SKM-1 treated with dmso at 0.1 percent for 144 hours (cell line): Measurements from ENCODE around the gene ANXA5.
"Not testable (repeated sequence)": the region's sequence is repeated elsewhere in the genome, so short reads cannot be mapped to it uniquely, and the experiment has no call there.

Experiments used
- DNase-seq: peaks from one replicate; lab custom pipeline; 2025; ENCODE audit not compliant: unreplicated experiment; lab: John Stamatoyannopoulos, UW

Gene ANXA5

DNA sequence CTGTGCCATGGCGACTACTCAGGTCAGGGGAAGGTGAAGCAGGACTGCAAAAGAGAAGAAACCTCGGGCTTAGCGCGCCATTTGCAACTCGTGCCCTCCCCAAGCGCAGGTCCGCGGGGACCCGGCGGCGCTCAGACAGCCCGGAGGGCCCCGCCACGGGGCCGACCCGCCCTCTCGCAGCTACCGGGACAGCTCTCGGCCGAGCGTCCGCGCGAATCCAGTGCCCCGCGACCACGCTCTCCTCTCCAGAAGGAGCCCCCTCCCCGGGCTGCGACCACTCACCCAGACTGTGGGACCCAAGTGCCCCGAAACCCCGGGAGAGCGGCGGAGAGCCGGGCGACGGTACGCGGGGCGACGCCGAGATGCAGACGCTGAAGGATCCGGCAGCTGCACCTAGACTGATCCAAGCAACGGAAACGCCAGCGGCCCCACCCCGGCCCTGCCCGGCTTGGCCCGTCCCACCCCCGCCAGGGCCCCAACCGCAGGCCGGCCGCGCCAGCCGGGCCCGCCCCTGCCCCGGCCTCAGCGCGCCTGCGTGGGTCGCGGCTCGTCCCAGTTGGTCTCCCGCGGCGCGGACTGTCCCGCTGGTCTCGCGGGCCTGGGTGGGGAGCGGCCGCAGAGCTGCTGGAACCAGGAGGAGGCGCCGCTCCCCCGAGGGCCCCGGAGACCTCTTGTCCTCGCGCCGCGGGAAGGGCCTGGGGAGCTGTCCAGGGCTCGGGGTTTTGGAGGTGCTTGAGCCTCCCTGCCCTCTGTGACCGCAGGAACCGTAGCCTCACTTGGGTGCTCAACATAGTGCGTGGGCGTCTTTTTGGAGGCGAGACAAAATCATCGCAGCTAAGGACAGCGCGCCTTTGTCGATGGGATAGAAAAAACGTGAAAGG lies at the start of gene ANXA5:
Gene ANXA5 (minus strand): TSS at position 400 of the 881 bp plus-strand sequence. CDS start 391 bp downstream, at position 9.
- DNase-seq: peak; percentile 81

DNA sequence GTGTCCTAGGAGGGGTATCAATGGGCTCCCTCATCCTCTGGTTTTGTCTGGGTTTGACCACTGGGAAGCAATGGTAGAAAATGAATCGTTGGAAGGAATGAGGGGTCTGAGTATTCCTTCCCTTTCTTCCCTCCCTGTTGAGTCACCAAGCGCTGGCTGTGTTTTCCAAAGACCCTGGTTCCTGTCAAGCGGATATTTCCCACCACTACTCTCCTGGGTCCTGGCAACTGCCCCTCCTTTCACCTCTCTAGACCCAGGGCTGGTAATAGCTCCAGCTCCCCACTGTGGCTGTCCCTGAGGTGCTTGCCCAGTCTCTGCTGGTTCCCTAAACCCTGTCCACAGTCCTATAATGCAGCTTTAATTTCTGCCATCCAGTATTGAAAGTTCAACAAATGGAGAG lies 46.0 kb upstream of the ANXA5 start:
- no peak for DNase-seq

DNA sequence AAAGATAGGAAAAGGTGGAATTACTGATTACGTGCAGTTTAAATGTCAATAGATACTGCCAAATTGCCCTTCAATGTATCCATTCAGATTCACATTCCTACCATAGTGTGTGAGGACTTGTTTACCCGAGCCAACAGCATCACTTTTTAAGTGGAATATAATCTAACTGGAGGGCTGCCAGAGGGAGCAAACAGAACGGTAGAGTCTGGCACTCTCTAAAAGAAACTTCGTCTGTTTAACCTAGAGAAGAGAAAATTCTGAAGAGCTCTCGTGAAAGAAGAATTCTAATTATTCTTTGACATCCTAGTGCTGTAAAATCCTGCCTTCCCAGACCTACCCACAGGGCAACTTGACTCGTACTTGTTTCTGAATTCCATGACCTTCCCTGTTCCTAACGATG lies 45.0 kb upstream of the ANXA5 start:
- DNase-seq: no peak

DNA sequence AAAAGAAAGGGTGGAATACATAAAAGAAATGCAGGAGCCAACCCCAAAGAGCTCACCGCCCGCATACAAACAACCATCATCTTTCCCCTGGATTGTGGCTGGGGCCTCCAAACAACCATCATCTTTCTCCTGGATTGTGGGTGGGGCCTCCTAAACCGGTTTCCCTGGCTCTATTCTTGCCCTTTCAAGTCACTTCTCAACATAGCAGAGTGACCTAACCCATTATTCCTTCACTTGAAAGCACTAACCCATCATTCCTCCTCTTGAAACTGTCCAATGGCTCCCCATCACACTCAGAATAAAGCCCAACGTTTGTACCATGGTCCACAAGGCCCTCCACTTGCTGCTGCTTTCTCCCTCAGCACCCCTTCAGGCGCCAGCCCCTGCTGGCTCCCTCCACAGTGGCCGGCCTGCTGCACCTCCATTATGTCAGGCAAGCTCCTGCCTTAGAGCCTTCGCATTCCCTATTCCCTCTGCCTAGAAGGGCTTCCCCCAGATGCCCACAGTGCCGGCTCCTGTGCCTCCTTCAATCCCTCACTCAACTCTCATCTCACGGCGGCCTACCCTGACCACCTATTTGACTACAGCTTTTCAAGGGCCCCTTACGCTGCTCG lies 44.1 kb upstream of the ANXA5 start:
- no peak for DNase-seq

DNA sequence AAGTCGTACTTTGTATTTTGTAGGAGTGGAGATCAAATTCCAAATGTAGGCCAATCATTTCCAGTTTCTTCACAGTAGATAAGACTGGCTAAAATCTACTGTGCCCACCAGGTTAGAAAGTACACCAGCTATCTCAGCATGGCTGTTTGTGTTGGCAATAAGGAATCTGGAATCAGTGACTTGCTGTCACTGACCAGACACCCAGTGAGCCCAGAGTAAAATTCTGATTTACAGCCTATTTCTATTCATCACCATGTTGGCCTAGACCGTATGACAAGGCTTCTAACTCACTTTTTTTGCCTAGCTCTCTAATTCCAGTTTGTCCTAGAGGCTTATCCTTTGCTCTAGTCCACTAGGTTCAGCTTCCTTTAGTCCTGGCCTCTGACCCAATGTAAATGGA lies 42.8 kb upstream of the ANXA5 start:
- no peak for DNase-seq

DNA sequence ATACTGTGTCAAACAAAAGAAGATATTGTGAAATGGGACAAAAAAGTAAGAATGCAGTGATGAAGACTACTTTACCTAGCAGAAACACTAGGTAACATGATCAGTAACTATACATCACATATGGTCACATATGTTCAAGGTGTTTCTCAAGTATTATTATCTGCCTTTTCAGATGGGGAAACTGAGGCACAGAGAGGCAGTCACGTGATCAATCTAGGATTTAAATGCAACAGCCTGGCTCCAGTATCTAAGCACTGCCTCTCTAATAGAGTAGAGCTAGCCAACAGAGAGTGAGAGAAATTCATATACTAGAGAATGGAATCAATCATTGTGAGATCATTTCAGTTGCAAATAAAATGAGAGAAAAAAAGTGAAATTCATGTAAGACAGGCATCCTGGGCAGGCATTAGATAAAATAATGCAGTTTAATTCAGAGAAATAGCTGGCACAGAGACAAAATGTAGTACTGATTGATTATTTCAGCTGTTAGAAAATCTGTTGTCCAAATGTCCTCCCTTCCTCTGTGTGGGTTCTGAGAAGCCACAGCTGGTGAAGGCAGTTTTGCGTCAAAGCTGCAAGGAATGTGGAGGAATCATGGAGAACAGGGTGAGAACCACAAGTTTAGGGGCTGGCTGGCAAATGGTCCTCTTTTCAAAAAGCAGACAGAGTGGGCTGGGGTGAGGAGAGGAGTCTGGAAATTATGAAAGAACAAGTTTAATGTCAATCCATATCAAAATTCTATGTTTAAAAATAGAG lies 42.2 kb upstream of the ANXA5 start:
- no peak for DNase-seq

DNA sequence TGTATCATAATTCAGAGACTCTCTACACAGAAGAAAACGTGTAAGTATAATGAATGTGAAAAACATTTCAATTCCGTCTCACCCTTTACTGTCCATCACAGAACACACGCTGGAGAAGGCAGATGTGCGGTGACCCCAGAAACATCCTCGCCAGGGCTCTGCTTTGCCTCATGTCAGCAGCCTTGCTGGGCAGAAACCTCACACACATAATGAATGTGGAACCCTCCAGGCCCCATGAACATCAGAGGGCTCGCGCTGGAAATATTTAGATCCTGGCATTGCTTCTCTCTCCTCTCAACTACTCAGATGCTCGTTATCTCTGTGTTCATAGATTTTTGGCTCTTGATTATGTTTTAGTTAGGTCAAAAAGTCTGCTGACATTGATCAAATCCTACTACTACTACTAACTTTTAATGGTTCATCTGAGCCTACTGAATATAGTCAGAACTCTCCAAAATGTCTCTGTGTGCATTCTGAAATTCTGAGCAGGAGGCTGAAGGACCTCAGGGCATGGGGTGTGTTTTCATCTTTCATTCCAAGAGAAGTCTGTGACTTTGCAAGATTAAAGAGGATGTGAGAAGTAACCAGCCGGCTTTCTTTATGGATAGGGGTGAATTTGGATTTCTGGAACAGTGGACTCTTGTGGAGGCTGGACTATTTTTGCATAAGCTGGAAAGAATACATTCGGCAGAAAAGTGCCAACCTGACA lies 41.2 kb upstream of the ANXA5 start:
- DNase-seq: no peak

DNA sequence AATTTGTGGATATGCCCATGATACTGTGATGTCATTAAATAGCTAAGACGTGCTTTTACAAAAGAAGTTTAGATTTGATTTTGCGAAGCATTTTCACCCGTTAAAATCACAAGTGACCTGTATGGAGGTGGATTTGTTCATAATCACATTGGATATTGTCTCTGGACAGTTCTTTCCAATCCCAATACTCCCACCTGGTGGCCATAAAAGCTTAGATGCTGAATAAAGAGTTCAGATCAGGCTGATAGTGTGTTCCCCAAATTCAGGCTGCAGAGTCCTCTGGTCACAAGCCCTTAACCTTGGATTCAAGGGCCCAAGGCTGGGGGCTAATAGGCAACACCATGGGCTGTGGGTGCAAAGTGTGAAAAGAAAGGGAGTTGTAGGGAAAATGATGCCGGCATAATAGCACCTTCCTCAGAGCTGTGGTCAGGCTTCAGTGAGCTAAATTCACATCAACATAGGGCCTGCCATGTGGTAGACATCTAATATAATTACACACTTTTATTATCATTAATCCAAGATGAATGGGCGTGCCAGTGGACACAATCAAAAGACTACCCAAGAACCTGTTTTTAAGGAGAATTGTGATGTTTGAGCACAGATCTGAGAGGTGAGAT lies 40.1 kb upstream of the ANXA5 start:
- DNase-seq: peak; percentile 20

DNA sequence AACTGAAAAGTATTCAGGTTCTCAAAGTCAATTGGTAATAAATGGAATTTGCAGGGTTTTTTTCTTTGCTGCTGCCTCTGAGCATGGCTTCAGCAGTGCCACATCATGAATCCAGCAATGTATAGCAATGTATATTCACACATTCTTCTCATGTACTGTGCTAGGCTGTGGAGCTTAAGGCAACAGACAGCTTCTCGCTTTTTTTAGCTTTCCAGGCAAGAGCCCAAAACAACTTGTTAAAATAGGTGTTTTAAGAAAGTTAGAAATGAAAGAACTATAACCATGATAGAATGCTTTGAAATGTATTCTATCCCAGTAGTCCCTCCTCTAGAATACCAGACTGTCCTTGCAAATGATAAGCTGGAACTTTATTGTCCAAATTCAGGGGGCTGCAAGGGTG lies 37.8 kb upstream of the ANXA5 start:
- no peak for DNase-seq

DNA sequence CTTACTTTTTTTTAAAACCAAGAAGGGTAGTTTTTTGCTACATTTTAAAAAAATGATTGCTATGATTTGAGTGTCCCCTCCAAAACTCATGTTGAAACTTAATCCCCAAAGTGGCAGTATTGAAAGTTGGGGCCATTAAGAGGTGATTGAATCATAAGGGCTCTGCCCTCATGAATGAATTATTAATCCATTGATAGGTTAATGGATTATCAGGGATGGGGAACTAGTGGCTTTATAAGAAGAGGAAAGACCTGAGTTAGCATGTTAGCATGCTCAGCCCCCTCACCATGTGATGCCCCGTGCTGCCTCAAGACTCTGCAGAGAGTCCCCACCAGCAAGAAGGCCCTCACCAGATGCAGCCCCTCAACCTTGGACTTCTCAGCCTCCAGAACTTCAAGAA lies 37.2 kb upstream of the ANXA5 start:
- no peak for DNase-seq

DNA sequence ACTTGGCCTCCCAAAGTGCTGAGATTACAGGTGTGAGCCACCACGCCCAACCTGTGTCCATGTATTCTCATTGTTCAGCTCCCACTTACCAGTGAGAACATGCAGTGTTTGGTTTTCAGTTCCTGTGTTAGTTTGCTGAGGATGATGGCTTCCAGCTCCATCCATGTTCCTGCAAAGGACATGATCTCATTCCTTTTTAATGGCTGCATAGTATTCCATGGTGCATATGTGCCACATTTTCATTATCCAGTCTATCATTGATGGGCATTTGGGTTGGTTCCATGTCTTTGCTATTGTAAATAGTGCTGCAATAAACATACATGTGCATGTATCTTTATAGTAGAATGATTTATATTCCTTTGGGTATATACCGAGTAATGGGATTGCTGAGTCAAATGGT lies 33.0 kb upstream of the ANXA5 start:
- not testable (repeated sequence) for DNase-seq

DNA sequence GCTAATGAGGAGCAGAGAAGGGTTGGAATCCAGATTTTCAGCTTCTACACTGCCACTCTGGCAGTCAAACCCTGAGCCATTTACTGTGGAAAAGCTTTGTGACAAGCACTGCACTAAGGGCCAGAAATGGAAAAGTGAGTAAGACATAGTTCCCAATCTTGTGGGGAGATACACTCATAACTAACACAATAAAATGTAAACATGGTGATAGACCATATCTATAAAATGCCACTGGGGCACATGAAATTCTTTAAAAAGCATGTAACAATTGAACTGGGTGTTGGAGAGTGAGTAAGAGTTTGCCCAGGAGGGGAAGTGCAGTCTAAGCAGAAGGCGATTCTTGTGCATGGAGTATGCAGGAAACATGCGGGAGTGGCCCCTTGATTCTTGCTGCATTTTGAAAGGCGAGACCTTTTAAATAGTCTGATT lies 32.0 kb upstream of the ANXA5 start:
- DNase-seq: no peak

DNA sequence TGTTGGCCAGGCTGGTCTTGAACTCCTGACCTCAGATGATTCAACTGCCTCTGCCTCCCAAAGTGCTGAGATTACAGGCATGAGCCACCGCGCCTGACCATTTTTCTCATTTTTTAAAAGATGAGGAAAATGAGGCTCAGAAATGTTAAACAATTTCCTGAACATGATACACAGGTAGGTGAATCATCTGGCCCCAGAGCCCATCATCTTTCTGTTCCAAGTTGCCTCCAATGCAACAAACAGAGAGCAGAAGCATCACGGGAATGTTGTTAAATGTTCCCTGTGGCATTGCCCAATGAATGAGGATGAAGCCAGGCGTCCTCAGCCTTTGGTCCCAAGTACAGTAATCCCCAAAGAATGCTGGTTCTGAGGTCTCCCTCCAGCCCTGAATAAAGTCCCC lies 31.3 kb upstream of the ANXA5 start:
- no peak for DNase-seq

DNA sequence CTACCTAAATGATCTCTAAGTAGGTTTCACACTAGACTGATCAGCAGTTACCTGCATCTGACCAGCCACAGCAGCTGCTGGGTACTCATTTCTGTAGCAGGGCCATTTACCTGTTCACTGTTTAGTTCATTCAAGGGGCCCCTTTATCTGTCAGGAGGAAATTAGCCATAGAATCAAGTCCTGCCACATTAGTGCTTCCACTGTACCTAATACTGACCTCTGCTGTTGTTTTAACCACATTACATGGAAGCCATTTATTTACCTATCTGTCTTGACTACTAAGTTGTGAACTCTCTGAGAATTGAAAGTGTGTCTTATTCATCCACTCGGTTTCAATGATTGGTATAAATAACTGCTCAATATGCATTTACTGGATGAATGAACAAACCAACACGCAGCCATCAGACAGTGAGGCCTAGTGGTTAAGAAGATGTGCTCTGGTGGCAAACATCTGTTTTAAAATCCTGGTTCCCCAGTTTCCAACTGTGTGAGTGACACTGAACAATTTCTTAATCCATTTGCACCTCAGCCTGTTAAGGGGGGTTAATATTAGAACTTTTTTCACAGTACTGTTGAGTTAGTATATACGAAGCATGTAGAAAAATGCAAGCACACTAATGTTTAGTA lies 30.0 kb upstream of the ANXA5 start:
- DNase-seq: peak; percentile 65

DNA sequence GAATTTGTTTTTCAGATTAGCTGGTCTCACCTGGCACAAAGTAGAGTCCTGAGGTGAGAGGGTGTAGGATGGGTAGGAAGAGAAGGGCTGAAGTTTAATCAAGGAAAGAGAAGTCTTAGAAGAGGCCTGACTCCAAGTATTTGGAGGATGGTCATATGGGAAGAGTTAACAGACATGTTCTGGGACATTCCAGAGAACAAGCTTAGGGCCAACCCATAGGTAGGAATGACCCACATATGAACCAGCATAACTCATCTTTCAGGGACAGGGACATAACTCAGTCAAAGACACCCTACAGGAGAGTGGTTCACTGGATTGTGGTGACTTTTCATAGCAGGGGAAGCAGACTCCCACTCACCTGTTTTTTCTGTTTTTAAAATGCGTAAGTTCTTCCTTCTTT lies 27.9 kb upstream of the ANXA5 start:
- DNase-seq: no peak

DNA sequence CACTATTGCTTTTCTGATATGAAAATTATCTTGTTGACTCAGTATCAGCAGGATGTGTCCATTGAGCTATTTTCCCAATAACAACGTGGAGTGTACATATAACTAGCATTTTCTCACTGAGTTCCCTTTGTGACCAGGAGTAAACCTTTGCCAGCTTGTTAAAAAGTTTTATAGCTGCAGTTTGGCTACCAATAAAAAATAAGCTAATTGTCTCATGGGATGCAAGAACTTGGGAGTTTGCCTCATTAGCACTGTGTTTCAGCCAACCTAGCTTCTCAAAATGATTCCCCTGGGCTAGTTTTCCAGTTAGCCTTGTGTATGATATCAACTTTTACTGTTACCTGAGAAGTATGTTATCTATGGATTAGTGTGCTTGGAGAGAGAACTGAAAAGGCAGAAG lies 24.9 kb upstream of the ANXA5 start:
- DNase-seq: no peak

DNA sequence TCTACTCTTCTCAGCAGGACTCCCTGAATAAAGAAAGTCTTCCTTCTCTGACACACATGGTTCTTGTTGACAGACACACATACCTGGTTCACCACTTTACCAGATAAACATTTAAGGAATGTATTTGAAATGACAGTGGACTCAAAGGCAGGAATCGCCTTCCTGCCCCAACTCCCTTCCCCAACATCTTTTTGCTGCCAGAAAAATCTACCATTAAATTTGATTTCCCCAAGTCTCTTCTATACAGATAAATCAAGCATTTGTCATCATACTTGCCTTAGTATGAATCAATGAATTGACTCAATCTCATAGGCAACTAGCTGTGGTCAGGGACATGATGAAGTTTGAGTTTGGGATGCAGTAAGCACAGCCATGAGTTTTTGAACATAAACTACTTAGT lies 23.3 kb upstream of the ANXA5 start:
- DNase-seq: no peak

DNA sequence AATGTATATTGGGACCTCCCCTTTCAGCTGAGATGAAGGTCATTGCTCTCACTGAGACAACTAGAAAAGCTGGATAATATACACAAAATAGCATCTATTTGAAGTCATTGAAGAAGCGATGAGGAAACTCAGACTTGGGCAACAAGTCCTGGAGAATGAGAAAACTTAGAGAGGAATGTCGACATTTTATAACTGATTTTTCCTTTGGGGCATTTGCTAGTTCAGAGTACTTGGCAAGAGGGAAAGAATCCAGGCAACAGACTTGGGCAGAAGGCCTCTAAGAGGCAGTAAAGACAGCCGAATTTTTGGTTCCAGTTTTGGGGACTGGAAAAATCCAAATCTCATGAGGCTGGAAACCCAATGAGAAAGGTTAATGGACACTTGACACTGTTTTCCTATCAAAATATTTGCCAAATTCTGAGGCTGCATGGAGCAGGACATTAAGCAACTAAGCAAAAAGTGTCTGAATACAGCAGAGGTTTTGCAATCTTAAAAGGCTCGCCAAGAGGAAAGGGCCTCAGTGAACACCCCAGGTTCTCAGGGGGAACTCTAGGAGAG lies 21.0 kb upstream of the ANXA5 start:
- no peak for DNase-seq

DNA sequence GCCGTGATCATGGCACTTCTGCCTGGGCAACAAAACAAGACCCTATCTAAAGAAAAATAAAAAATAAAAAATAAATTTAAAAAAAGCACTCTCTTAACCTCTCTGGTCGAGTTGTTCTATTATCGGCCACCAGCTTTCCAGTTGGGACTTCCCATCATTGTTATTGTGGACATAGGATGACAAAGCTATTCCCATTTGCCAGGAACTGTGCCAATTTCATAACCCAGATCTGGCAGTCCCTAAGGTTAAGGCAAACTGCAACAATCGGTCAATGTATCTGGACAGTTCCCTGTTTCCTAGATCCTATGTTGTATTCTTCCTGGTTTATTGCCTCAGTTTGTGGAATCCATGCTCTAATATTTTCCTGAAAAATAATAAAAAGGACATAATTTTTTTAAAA lies 17.8 kb upstream of the ANXA5 start:
- no peak for DNase-seq

DNA sequence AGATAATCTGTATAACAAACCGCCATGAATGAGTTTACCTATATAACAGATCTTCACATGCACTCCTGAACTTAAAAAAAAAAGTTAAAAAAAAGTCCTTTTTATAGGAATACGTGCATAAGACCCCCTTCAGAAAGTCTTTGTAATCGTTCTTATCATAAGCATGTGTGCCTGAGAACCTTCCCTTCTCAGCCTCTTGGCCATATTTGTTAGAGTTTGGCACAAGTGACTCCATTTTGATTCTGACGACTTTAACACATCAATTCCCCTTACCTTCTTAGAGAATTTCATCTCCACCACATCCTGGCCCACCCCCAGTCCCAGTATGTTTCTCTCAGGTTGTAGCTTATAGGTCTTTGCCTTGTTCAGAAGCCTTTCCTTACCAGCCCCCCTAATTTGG lies 16.0 kb upstream of the ANXA5 start:
- DNase-seq: no peak
